NB4 (cell line): ENCODE data around the gene KRI1.

ENCODE experiments used
- CTCF ChIP-seq: IDR thresholded peaks from one replicate; pipeline ENCODE4 v1.5.1; 2012; ENCODE audit warnings: low read depth, low read length
- MAX ChIP-seq: IDR thresholded peaks from 2 replicates; pipeline ENCODE4 v1.6.1; 2011; ENCODE audit warnings: low read depth, low read length
- MYC ChIP-seq: IDR thresholded peaks from 2 replicates; pipeline ENCODE4 v1.6.1; 2011; ENCODE audit warnings: low read depth, low read length
- POLR2A ChIP-seq: IDR thresholded peaks from 2 replicates; pipeline ENCODE4 v1.6.1; 2011; ENCODE audit warnings: mild to moderate bottlenecking; ENCODE audit not compliant: insufficient read length; ENCODE audit errors: extremely low read depth

GRCh38 chr19:10560154-10560553 is 5.7 kb downstream of the KRI1 start:
- TF ChIP-seq POLR2A: no peak
- TF ChIP-seq CTCF: no peak
- TF ChIP-seq MAX: no peak
- TF ChIP-seq MYC: no peak
